GM12874 (cell line): Measurements from ENCODE around the gene KAT6B.

ENCODE experiments used
- CTCF ChIP-seq: IDR thresholded peaks from 2 replicates; pipeline ENCODE4 v1.5.1; 2011; ENCODE audit warnings: low read depth, mild to moderate bottlenecking, control low read depth, low read length, moderate library complexity; ENCODE audit not compliant: insufficient read depth

KAT6B gene

DNA sequence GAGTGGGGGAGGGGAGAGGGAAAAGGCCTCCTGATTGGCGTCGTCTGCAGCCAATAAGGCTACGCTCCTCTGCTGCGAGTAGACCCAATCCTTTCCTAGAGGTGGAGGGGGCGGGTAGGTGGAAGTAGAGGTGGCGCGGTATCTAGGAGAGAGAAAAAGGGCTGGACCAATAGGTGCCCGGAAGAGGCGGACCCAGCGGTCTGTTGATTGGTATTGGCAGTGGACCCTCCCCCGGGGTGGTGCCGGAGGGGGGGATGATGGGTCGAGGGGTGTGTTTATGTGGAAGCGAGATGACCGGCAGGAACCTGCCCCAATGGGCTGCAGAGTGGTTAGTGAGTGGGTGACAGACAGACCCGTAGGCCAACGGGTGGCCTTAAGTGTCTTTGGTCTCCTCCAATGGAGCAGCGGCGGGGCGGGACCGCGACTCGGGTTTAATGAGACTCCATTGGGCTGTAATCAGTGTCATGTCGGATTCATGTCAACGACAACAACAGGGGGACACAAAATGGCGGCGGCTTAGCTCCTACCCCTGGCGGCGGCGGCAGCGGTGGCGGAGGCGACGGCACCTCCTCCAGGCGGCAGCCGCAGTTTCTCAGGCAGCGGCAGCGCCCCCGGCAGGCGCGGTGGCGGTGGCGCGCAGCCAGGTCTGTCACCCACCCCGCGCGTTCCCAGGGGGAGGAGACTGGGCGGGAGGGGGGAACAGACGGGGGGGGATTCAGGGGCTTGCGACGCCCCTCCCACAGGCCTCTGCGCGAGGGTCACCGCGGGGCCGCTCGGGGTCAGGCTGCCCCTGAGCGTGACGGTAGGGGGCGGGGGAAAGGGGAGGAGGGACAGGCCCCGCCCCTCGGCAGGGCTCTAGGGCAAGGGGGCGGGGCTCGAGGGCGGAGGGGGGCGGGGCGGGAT is at the start of gene KAT6B:
KAT6B (plus strand) TSS at position 459 of the 903 bp plus-strand sequence. CDS start 16,258 bp downstream, outside the sequence.
- TF ChIP-seq CTCF: peak; percentile 54; the same call in 1 of the 2 replicates

GRCh38 chr10:74778436-74779094 is 47.8 kb upstream of the KAT6B start:
- TF ChIP-seq CTCF: no peak

- no peak for TF ChIP-seq CTCF
Measured at GRCh38 chr10:74784462-74784861, 41.9 kb upstream of the KAT6B start.

- TF ChIP-seq CTCF: no peak
Measured at GRCh38 chr10:74786126-74786525, 40.3 kb upstream of the KAT6B start.

- TF ChIP-seq CTCF: no peak
Measured at GRCh38 chr10:74787457-74787856, 38.9 kb upstream of the KAT6B start.

DNA sequence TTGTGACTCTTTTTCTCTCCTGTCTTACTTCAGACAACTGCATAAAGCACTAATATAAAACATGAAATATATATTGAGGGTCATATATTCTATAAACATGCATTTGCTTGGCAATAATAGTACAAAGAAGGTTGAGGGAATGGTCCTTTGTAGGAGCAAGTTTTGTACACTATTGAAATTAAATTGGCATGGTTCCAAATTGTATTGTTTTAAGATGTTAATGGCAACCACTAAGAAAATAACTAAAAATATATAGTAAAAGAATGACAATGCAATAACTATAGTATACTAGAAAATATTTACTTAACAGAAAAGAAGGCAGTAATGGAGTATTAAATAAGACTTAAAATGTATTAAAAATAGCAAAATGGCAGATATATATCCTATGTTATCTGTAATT is 33.7 kb upstream of the KAT6B start:
- TF ChIP-seq CTCF: no peak

GRCh38 chr10:74794531-74794930 is 31.9 kb upstream of the KAT6B start:
- no peak for TF ChIP-seq CTCF
